NOMO-1 (cell line): ENCODE results near the gene ACSF3.
A peak's percentile ranks its signal among the peaks of the same experiment; 100 is the strongest.

Experiments used
- DNase-seq, 2 experiments: peaks; one replicate each; lab custom pipeline; 2025; ENCODE audit not compliant: unreplicated experiment in 2 of 2; lab: John Stamatoyannopoulos, UW

The ACSF3 gene

GRCh38 chr16:89170346-89171215 lies 76.9 kb downstream of the ACSF3 start:
- no peak for DNase-seq

- peak; percentile 87 to 96 for DNase-seq
These were observed 77.8 kb downstream of the ACSF3 start, which contains the start of gene CDH15 for GRCh38 chr16:89171216-89172170. TSS of gene CDH15 (plus strand) at chr16:89171748. CDS start at chr16:89171832, 84 bp downstream.

- DNase-seq, result no peak
These were observed 78.5 kb downstream of the ACSF3 start for GRCh38 chr16:89172171-89172527.

- DNase-seq, result no peak
These were observed 79.0 kb downstream of the ACSF3 start for GRCh38 chr16:89172528-89173173.

- DNase-seq, result no peak
These were observed 79.7 kb downstream of the ACSF3 start for GRCh38 chr16:89173174-89173921.

GRCh38 chr16:89174055-89174827 lies 80.6 kb downstream of the ACSF3 start:
- no peak for DNase-seq

- no peak for DNase-seq
These were observed 81.2 kb downstream of the ACSF3 start for GRCh38 chr16:89174877-89175276.

- no peak for DNase-seq
These were observed 81.9 kb downstream of the ACSF3 start for GRCh38 chr16:89175280-89176146.

- no peak for DNase-seq
These were observed 82.6 kb downstream of the ACSF3 start for GRCh38 chr16:89176147-89176690.

- DNase-seq, result no peak
These were observed 83.1 kb downstream of the ACSF3 start for GRCh38 chr16:89176717-89177116.

- DNase-seq, result no peak
These were observed 83.8 kb downstream of the ACSF3 start for GRCh38 chr16:89177501-89177900.

GRCh38 chr16:89178453-89179147 lies 84.9 kb downstream of the ACSF3 start:
- DNase-seq, result no peak

GRCh38 chr16:89179148-89179484 lies 85.5 kb downstream of the ACSF3 start:
- no peak for DNase-seq

GRCh38 chr16:89179656-89180315 lies 86.1 kb downstream of the ACSF3 start:
- no peak for DNase-seq

GRCh38 chr16:89183463-89183862 lies 89.8 kb downstream of the ACSF3 start:
- no peak for DNase-seq

- no peak for DNase-seq
These were observed 90.5 kb downstream of the ACSF3 start for GRCh38 chr16:89183975-89184676.

- DNase-seq, result no peak
These were observed 91.0 kb downstream of the ACSF3 start for GRCh38 chr16:89184677-89184932.
